Hematopoietic multipotent progenitor cell treated with erythropoietin and hydrocortisone succinate and interleukin-3 and kit ligand, for 17 days (in vitro differentiated cells): Measurements from ENCODE around the gene CTDSP1.

Source experiments
- DNase-seq: peaks from one replicate; pipeline ENCODE4 v3.0.0-alpha.2; 2015; ENCODE audit warnings: low spot score

CTDSP1 gene

DNA sequence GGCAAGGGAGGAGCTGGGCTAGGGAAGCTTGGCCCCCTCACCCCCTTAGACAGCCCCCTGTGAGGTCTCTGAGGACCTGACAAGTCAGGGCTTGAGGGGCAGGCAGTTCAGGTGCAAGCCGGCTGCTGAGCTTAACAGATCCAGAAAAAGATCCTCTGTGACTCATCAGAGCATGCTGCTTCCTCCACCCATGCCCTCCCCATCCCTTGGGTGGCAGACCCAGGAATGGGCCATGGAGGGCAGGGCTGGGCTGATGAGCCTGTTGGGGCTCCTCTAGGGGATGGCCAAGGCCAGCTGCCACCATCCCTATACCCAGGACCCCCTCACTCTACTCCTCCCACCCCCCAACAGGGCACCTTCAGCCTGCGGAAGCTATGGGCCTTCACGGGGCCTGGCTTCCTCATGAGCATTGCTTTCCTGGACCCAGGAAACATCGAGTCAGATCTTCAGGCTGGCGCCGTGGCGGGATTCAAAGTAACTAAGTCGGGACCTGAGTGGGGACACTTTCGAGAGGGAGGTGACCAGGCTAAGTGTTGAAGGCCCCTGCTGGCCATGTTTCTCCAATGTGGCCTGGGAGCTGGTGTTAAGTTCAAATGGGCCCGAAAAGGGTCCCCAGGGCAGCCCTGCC, 15.7 kb upstream of the CTDSP1 start:
- no peak for DNase-seq

DNA sequence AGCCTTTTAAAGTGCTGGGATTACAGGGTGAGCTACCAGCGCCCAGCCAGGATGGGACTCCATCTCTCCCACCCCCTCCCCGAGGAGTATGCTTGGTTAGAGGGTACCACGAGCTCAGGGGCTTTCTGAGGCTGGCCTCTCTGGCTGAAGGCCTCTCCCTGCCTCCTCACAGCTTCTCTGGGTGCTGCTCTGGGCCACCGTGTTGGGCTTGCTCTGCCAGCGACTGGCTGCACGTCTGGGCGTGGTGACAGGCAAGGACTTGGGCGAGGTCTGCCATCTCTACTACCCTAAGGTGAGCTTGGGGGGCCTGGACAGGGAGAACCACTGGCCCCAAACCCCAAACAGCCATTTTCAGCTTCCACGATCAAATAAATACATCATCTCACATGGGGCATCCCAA, 14.7 kb upstream of the CTDSP1 start:
- DNase-seq, result no peak

DNA sequence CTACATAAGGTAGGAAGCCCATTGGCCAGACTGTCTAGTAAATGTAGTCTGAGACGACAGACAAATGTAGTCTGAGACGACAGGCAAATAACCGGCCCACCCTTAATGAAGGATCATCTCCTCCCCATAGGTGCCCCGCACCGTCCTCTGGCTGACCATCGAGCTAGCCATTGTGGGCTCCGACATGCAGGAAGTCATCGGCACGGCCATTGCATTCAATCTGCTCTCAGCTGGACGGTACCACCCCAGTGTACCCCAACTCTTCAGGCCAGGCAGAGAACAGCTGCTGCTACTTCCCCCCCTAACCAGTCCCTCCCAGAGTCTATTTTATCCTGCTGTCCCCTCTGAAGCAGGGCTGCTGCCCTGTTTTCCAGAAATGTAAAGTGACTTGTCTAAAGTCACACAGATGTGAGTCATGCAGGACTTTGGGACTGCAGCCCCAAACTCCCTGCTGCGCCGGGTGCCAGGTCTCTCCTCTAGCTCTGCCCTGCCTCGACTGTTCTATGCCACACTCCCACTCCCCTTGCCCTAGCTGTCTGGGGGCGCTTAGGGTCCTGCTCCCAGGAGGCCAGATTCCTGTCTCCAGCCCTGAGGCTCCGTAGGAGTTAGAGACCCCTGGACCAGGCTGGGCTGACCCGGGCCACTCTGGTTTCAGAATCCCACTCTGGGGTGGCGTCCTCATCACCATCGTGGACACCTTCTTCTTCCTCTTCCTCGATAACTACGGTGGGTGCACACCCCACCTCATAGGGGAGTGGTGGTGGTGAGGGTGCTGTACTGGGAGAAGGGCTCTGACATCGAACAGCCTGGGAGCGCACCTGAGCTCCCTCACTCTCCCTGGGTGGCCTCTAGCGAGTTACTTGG, 12.9 kb upstream of the CTDSP1 start:
- DNase-seq, result no peak

DNA sequence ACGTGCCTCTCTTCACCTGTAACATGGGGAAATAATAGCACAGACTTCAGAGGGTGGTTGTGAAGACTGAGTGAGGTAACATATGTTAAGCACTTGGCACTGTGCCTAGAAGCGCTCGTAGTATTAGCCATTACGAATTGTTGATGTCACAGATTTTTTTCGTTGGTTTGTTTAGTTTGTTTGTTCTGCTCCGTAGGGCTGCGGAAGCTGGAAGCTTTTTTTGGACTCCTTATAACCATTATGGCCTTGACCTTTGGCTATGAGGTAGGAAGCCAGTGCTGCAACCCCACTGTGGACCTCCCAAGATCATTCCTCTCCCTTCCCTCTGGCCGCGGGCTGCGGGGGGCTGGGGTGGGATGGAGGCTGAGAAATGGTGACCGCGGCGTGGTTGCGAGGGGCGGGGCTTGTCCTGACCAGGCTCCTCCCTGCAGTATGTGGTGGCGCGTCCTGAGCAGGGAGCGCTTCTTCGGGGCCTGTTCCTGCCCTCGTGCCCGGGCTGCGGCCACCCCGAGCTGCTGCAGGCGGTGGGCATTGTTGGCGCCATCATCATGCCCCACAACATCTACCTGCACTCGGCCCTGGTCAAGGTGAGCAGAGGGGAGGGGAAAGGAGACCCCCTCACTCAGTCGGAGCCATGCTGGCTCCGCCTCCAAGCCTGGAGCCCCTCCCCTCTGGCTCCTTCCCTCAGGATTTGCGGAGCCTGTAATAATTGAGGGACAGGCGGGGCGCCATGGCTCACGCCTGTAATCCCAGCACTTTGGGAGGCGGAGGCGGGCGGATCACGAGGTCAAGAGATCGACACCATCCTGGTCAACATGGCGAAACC, 12.1 kb upstream of the CTDSP1 start:
- no peak for DNase-seq

DNA sequence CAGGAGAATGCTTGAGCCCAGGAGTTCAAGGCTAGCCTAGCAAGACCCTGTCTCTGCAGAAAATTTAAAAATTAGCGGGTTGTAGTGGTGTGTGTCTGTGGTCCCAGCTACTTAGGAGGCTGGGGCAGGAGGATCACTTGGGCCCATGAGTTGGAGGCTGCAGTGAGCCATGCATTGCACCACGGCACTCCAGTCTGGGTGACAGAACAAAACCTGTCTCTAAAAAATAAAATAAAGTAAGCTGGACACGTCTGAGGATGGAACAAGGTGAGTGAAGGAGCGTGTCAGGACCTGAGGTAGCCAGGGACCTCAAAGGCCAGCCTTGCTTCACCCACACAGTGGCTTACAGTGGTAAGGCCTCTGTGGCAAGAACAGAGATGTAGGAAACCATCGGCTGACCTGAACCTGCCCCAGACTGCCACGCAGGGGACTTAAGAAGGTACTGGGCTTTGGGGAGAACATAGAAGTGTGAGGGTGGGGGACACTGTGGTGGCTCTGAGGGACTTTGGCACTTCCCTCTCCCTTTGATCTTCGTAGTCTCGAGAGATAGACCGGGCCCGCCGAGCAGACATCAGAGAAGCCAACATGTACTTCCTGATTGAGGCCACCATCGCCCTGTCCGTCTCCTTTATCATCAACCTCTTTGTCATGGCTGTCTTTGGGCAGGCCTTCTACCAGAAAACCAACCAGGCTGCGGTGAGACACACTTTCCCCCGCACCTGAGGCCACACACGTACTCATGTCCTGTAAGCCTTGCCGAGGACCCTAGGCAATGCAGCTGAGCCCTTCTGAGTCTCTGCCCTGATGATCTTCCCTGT, 10.1 kb upstream of the CTDSP1 start:
- DNase-seq, result no peak

DNA sequence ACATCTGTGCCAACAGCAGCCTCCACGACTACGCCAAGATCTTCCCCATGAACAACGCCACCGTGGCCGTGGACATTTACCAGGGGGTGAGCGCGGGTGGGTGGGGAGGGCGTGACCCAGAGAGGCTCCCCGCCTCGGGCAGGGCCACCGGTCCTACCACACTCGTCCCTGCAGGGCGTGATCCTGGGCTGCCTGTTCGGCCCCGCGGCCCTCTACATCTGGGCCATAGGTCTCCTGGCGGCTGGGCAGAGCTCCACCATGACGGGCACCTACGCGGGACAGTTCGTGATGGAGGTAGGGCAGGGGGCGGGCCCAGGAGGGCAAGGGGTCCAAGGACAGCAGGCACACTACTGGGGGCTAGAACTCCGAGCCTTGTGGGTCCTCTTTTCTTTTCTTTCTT, 8.5 kb upstream of the CTDSP1 start:
- DNase-seq, result no peak

DNA sequence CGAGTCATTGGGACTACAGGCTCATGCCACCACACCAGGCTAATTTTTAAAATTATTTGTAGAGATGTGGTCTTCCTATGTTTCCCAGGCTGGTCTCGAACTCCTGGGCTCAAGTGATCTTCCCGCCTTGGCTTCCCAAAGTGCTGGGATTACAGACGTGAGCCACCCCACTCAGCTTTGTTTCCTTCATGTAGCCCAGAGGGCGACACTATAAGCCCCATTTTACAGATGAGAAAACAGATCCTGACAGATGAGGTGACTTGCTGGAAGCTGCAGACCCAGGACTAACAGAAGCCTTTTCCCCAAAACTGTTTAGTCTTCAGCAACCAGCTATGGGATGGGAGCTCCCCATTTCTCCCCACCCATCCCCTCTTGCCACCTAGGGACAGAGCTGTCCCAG, 7.2 kb upstream of the CTDSP1 start:
- DNase-seq, result no peak

DNA sequence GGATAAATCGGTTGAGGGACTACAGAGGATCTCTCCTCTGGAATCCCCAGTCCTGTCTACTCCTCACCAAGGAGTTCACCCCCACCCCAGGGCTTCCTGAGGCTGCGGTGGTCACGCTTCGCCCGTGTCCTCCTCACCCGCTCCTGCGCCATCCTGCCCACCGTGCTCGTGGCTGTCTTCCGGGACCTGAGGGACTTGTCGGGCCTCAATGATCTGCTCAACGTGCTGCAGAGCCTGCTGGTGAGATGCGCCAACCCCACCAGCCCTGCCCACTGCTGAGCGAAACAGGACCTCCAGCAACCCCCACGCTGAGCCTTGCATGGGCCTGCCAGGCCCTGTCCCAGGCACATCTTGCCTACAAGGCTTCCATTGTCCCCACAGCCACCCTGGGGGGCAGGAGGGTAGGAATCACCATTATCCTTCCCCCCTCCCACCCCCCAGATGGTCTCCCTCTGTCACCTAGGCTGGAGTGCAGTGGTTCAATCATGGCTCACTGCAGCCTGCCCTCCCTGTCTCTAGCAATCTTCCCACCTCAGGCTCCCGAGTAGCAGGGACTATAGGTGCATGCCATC, 6.7 kb upstream of the CTDSP1 start:
- no peak for DNase-seq

DNA sequence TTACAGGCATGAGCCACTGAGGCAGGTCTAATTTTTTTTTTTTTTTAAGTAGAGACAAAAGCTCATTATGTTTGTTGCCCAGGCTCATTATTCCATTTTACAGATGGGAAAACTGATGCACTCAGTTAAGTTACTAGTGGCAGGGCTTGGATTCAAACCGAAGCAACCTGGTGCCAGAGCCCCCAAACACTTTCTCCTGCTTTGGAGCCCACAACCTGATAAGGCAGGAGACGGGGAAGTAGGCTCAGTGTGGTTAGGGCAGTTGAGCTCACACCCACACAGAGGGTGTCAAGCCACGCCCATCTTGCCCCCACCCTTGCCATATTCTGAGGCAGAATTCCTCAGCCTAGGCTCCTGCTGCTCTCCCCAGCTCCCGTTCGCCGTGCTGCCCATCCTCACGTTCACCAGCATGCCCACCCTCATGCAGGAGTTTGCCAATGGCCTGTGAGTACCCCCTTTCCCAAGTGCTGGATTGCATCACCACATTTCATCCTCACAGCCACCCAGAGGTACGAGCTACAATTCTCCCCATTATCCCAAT, 5.8 kb upstream of the CTDSP1 start:
- peak; percentile 64 for DNase-seq

DNA sequence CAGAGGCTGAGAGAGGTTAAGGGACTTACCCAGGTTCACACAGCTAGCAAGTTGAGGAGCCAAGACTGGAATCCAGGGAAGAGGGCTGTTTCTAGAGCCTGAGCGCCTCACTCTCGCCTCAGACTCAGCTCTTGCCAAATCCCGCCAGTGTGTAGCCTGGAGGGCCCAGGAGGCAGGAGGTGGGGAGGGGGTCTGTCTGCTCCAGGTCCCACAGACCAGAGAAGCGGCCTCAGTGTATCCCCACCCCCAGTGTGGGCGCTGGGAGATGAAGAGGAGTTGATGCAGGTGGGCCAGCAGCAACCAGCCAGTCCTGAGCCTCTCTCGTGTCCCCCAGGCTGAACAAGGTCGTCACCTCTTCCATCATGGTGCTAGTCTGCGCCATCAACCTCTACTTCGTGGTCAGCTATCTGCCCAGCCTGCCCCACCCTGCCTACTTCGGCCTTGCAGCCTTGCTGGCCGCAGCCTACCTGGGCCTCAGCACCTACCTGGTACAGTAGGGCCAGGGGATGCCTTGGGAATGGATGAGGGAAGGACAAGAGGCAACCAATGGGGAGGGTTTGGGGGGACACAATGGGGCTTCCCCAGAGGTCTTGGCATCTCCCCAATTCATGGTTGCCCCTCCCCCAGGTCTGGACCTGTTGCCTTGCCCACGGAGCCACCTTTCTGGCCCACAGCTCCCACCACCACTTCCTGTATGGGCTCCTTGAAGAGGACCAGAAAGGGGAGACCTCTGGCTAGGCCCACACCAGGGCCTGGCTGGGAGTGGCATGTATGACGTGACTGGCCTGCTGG, 5.2 kb upstream of the CTDSP1 start:
- peak; percentile 29 for DNase-seq

DNA sequence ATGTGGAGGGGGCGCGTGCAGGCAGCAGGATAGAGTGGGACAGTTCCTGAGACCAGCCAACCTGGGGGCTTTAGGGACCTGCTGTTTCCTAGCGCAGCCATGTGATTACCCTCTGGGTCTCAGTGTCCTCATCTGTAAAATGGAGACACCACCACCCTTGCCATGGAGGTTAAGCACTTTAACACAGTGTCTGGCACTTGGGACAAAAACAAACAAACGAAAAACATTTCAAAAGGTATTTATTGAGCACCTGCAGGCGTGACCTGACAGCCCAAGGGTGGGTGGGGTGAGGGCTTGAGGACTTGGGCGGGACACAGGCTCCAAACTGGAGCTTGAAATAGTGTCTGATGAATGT, 4.6 kb upstream of the CTDSP1 start:
- DNase-seq, result no peak

DNA sequence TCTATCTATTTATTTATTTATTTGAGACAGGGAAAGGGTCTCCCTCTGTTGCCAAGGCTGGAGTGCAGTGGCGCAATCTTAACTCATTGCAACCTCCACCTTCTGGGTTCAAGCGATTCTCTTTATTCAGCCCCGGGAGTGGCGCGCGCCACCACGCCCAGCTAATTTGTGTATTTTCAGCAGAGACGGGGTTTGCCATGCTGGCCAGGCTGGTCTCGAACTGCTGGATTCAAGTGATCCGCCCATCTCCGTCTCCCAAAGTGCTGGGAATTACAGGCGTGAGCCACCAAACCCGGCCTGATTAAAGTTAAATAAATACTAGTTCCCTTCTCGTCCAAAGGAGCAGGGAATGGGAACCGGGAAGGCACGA, 4.2 kb upstream of the CTDSP1 start:
- no peak for DNase-seq

DNA sequence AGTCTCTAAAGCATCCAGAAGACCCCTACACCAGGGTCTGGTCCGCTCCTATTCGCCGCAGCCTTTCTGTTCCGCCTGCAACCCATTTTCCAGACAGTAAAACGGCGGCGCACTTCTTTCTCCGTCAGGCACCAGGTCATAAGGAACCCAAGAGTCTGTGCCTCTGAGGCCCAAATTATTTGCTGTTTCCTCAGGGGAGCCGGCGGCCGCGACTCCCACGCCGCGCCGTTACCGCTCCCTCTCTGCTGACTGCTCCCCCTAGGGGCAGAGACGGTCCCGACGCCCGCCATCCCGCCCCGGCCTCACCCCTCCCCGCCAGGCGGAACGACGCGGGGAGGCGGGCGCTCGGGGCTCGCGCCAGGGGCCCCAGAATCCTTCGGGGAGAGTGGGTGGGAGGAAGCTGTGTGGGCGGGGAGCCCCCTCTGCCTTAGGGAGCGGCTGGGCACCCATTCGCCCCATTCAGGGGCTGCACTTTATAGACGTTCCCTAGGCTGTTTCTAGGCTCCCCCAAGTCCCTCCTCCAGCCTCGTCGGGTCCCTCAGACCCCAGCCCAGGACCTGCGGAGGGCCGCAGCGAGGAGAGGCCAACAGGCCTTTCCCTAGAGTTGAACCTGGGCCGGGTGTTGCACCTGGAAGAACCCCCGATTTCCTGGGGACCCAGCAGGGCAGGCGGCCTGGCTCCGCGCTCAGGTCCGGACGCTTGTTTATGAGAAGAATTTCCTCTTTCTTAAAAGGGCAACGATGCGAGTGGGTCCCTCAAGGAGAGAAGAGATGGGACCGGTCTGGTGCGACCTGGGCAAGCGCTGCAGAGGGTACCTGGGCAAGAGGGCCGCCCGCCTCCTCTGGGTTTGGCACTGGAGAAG, 3.6 kb upstream of the CTDSP1 start:
- peak; percentile 91 for DNase-seq

DNA sequence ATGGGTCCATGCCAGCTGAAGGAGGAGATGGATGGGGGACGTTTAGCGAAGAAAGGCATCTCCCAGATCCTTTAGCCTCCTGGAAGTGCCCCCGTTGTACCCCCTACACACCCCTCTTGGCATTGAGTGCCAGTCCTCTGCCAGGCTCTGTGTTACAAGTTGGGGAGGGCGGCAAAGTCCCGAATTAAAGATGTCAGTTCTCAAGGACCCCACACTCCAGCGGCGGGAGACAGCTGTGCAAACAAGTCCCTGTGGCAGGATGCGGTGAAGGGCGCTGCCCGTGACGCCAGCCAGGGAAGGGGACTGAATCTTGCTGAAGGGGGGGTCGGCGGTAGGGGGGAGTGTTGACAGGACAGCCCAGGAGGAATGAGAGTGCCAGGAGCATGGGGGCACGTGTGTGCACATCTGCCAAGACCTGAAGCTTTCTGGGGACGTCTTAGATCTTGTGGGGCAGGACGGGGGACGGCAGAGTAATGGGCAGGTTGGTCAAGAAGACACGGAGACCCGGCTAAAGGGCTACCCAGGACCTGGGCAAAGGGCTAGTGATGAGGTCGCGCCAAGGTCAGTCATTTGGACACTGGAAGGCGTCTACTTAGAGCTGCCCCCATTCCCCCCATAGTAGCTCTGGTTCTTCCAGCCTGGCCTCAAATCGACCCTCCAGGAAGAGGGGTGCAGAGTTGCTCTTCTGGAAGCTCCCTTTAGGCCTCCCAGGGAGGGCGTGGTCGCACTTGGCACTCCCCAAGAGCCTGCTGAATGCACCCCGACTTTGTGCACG, 2.8 kb upstream of the CTDSP1 start:
- peak; percentile 68 for DNase-seq

DNA sequence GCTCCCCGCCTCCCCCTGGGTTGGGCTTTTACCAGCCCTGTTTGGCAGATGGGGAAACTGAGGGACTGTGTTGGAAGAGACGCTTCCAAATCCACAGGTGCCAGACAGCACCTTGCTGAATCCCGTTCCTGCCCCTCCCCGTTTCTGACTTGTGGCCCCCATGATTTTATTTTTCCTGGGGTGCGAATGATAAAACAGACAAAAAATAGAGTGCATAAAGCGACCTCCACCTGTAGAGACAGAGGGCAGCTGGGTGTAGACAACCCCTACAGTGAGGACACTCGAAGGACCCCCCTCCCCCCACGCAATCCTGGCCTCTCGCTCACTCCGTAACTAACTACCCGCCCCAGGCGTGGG, 2.2 kb upstream of the CTDSP1 start:
- DNase-seq, result no peak

DNA sequence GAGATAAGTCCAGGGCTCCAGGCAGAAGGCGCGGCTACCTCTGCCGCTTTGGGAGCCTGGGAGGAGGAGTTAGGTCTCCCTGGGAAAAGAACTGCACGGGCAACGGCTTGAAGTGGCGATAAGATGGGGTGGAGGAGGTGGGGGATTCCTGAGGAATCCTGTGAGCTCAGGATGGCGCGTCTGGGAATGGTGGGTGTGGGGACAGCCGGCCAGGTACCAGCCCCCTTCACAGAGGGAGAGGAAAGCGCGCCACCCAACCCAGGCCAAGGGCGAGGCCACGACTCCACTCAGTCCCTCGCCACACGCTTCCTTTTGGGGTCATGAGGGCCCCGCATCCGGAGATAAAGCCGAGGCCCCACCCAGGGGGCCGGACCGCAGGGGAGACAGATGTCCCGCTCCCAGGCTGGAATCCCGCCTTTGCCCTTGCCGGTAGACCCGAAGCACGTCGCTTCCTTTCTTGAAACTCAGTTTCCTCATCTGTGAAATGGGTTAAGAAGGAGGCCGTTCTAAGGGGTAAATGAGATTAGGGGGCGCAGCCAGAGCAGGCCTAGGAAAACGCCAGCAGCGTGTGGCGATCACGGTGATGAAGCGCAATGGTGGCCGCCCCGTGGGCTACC, 1.7 kb upstream of the CTDSP1 start:
- DNase-seq, result peak; percentile 79

DNA sequence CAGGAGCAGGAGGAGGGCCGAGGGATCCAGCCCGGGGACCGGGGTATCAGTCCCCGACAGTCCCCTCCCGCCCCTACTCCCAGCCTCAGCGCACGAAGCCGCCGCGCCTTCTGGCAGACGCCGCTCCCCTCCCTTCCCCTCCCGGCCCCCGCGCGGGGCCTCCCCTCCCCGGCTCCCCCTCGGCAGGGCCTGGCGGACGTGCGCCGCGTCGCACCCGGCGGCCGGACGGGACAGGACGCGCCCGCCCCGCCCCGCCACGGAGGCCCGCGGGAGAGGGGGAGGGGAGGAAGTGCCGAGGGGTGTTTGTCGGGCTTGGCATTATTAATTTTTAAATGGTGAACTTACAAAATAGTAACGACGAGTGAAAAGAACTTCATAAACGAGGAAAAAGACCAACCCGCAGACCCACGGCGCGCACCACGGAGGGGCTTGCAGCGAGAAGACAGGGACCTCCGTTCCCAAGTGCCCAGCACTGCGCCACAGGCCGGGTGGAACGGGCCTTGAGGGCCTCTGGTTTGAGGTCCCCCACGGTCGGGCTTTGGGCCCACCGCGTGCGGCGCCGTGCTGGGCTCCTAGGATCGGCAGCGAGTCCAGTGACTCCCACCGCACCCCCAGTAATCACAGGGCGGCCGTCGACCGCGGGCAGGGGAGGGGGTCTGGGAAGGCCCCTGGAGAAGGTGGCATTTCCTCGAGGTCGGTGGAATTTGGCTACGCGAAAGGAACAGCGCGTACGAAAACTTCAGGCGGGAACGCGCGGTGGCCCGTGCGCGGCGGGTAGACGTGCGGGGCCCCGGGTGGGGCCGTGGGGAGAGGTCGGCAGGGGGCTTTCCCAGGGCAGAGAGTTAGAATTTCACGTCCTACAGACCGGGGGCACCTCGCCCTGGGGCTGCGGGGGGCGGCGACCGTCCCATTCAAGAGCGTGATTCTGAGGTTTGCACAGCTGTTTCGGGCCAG, 954 bp upstream of the CTDSP1 start:
- peak; percentile 67 for DNase-seq
